ENCODE data around the gene TTLL11.
A peak's percentile ranks its signal among the peaks of the same experiment; 100 is the strongest.

The TTLL11 gene

DNA sequence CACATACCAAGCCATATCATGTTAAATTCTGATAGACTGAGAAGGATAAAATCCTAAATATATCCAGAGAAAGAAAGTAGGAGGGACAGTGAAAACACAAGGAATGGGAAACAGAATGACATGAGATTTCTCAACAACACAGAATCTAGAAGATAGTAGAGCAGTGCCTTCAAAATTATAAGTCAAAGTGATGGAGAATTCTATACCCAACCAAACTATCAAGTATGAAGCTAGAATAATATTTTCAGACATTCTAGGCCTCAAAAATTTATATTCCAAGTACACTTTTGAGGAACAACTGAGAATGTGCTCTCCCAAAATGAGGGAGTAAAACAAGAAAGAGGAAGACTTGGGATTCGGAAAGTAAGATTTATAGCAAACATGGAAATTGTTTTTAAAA is 10.9 kb upstream of the TTLL11 start:
- TF ChIP-seq, protein P1, sequence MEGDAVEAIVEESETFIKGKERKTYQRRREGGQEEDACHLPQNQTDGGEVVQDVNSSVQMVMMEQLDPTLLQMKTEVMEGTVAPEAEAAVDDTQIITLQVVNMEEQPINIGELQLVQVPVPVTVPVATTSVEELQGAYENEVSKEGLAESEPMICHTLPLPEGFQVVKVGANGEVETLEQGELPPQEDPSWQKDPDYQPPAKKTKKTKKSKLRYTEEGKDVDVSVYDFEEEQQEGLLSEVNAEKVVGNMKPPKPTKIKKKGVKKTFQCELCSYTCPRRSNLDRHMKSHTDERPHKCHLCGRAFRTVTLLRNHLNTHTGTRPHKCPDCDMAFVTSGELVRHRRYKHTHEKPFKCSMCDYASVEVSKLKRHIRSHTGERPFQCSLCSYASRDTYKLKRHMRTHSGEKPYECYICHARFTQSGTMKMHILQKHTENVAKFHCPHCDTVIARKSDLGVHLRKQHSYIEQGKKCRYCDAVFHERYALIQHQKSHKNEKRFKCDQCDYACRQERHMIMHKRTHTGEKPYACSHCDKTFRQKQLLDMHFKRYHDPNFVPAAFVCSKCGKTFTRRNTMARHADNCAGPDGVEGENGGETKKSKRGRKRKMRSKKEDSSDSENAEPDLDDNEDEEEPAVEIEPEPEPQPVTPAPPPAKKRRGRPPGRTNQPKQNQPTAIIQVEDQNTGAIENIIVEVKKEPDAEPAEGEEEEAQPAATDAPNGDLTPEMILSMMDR (conservative IDR thresholded peaks at IDR 0.05; ENCODE audit: low read depth, low read length), result no peak
- H3K4me3 ChIP-seq (ENCODE audit: low read length), result no peak overlapping the region
- no peak for DNase-seq (ENCODE audit: low read depth)

DNA sequence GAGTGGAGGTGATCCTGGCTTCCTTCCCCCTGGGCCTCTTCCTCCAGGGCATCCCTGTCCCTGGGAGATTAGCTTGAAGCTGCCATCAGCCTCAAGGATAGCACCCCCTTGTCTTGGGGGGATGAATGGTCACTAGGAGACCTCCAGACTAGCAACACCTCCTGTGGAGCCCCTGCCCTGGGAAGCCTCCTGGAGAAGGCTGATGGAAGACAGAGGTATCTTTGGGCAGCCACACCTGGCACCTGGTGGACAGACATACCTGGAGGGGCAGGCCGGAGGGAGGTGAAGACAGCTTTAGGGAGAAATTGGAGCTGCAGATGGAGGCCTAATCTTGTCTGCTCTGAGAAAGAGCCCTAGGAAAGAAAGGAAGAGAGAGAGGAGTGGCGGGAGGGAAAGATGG is 9.0 kb upstream of the TTLL11 start:
- H3K4me3 ChIP-seq (ENCODE audit: low read length), result no peak overlapping the region
- no peak for DNase-seq (ENCODE audit: low read depth)
- TF ChIP-seq, protein P1 (conservative IDR thresholded peaks at IDR 0.05; ENCODE audit: low read depth, low read length), result no peak

DNA sequence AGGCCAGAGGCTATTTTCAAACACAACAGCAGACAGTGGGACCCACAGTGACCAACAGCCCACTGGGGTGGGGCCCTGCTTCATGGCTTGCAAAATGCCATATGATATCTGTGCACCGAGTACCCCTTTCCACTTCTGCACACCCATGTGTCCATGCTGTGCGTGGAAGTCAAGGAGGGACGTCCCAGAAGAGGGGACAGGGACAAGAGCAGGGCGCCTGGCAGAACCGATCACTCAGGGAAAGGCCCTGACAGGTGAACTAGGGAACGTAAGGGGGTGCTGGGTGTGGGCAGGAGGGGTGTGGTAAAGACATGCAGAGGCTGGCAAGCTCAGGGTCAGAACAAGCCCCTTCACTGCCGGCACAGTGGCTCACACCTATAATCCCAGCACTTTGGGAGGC is 7.6 kb upstream of the TTLL11 start:
- H3K4me3 ChIP-seq (ENCODE audit: low read length), result no peak overlapping the region
- no peak for DNase-seq (ENCODE audit: low read depth)
- TF ChIP-seq, protein P1 (conservative IDR thresholded peaks at IDR 0.05; ENCODE audit: low read depth, low read length), result no peak

DNA sequence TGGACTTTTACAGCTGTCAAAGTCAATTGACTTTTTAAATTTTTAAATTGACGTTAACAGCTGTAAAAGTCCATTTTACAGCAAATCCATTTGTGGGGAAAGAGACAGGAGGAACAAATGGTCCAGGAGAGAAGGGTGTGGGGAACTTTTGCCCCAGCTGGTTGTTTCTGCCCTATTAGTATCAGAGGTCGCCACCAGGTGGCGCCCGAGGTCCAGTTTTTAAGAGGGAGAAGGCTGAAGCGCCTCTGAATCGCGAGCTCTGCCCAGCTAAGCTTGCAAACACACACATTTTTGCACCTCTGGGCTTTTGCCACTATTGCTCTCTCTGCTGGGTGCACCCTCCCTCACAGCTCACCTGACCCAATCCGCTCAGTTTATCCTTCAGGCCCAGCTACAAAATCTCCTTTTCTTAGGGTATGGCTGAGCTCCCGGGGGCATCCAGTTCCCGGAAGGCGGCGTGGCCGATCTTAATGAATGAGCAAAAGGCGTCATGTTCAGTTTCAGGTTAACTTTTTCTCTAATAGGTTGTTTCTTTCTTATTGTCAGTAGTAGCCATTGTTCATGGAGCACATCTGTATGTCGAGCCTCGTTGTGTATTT is 6.3 kb upstream of the TTLL11 start:
- peak overlapping the region; percentile 32 for H3K4me3 ChIP-seq (ENCODE audit: low read length)
- TF ChIP-seq, protein P1 (conservative IDR thresholded peaks at IDR 0.05; ENCODE audit: low read depth, low read length), result peak; percentile 83
- peak; percentile 27 for DNase-seq (ENCODE audit: low read depth)

DNA sequence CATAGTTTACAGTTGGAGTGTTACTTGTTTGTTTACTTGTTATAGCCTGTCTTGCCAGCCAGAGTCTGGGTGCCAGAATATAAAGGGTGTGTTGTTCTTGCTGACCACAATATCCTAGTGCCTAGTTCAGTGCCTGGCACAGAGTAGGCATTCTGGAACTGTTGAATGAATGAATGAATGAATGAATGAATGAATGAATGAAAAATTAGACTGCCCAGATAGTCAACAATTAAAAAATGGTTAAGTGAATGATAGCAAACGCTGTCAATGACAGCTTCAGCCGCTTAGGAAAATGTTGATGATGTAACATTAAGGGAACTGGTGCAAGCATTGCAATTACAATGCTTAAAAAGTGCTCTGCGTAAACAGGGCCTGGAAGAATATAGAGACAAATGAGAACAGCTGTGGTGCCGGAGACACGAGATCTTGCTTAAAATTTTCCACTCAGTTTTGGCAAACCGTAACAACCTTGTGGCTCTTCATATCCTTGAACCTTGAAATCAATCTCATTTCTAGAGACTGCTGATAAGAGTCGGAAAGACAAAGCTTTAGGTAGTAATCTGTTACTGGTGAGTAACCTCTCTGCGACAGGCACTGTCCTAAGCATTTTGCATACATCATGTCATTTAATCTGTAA is 4.7 kb upstream of the TTLL11 start:
- no peak for DNase-seq (ENCODE audit: low read depth)
- TF ChIP-seq, protein P1 (conservative IDR thresholded peaks at IDR 0.05; ENCODE audit: low read depth, low read length), result no peak
- no peak overlapping the region for H3K4me3 ChIP-seq (ENCODE audit: low read length)

DNA sequence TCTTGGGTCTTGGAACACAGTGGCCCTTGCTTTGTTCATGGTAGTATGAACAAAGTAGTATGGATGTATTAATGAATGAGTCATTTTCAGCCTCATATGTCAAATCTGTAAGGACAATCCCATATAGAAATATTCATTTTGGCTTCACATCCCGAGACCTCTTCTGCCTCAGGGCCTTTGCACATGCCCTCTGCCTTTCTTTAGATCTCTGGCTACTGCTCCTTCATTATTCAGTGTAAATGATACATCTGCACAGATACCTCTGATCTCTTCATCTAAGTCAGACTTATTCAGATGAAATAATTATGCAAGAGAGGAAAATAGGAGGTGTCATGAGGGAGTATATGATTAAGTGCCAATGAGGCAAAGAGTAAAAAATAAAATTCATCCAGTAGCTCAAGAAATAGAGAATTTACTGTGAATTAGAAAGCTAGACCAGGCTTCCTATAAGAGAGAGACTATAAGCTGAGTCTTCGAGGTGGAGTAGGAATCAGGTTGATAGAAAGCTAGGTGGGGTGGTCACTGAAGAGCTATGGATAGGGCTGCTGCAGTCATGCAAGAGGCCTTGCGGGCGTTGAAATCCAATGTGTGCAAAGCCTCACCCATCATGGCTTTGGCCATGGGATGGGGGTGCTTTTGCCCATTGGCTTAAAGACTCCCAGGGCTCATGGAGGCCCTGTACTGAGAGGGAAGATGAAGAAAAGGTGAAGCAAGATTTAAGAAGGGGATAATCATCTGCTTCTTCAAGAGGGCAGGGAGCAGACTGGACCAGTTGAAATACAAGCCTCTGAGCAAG is 3.7 kb upstream of the TTLL11 start:
- no peak for DNase-seq (ENCODE audit: low read depth)
- H3K4me3 ChIP-seq (ENCODE audit: low read length), result no peak overlapping the region
- TF ChIP-seq, protein P1 (conservative IDR thresholded peaks at IDR 0.05; ENCODE audit: low read depth, low read length), result no peak

All from retinal pigment epithelial cell (primary cell).